Measurements from ENCODE around the gene WWTR1.

DNA sequence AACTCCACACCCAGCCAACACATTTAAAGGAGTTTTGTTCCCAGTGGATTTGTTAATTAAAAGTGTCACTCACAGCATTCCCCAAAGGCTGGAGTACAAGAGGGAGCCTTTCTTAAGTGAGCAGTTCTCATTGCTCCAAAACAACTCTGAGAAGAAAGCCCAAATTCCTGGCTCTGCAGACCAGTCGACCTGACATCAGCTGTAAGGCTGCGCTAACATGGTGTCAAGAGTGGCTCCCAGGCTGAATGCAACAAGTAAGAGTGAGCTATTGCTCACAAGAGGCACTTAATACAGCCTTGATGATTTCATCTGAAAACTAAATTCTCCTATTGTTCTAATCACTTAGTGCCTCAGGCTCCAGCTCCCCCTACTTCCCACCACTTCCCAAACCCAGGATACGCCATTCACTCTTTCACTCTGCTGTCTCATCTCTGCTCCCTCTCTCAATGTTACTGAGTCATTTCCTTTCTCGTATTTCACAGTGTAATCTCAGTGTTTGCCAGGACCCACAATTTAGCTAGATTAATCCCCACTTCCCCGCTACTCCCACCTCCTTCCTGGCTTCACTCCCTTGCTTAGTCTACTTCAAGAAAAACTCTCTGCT lies 81.8 kb downstream of the WWTR1 start:
- TF ChIP-seq, protein P1, sequence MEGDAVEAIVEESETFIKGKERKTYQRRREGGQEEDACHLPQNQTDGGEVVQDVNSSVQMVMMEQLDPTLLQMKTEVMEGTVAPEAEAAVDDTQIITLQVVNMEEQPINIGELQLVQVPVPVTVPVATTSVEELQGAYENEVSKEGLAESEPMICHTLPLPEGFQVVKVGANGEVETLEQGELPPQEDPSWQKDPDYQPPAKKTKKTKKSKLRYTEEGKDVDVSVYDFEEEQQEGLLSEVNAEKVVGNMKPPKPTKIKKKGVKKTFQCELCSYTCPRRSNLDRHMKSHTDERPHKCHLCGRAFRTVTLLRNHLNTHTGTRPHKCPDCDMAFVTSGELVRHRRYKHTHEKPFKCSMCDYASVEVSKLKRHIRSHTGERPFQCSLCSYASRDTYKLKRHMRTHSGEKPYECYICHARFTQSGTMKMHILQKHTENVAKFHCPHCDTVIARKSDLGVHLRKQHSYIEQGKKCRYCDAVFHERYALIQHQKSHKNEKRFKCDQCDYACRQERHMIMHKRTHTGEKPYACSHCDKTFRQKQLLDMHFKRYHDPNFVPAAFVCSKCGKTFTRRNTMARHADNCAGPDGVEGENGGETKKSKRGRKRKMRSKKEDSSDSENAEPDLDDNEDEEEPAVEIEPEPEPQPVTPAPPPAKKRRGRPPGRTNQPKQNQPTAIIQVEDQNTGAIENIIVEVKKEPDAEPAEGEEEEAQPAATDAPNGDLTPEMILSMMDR (IDR thresholded peaks at IDR 0.05) = no peak
- no peak for TF ChIP-seq POLR2A (IDR thresholded peaks at IDR 0.05)

Measured in right lobe of liver (tissue), 4 donors.